ENCODE measurements around the gene RPL3.

RPL3 gene

DNA sequence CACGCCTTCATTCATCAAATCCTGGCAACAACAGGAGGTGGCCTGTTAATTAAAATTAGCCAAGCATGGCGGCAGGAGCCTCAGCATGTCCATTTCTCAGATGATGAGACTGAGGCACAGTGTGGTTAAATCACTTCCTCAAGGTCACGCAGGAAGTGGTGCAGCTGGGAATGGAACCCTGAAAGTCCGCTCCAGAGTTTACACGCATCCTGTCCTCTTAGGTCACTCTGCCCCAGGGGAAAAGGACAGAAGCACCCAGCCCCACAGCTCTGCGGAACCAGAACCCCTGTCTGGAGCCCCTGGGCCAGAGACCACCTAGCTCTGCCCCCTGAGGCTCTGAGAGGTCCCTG is 19.6 kb downstream of the RPL3 start:
- no peak for DNase-seq (ENCODE audit: low read depth)

DNA sequence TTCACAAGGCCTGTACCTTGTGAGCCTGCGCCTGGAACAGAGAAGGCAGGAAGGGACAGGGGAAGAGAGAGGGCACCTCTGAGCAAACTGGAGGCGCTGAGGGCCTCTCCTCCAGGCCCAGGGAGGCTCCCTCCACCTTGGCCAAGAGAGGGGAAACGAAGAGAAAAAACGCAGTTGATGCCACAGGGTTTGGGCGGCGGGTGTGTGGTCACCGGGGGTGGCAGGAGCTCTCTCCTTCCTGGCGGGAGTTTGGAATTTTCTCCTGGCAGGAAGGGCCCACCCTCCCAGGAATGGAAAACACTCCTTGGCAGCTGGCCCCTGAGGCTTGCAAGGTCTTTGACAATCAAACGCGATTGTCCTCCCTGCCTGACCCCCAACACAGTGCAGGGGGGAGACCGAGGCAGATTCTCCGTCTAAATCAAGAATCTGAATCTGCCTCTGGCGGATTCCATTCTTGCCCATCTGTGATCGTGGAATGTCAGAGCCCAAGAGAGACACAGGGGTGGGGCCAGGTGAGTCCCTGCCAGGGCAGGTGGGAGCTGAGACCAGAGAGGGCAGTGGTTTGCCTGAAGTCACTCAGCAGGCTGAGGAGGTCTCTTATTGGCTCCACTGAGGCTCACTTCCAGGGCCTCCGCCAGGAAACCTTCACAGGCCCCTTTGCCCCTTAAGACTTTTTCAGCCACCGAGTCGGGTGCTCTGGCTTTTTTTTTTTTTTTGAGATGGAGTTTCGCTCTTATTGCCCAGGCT is 21.0 kb downstream of the RPL3 start:
- DNase-seq (ENCODE audit: low read depth), result no peak

GRCh38 chr22:39297490-39298240 is 21.8 kb downstream of the RPL3 start:
- DNase-seq (ENCODE audit: low read depth), result no peak

- DNase-seq (ENCODE audit: low read depth), result no peak
These were observed 22.4 kb downstream of the RPL3 start for GRCh38 chr22:39296981-39297489.

DNA sequence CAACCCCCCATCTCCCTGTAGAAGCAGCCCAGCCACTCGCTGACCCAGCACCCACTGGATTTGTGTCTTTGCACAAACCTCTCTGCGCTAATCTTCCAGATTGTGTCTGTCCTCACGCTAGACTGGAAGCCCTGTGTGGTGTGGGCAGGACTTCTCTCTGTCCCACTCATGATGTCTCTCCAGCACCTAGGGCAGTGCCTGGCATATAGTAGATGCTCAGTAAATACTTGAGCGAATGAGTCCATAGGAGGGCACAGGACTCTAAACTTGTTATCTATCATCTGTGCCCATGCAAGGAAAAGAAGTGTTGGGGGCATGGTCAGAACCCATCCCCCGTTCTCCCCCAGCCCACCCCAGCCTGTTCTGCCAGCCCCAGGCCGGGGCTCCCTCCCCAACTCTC is 22.9 kb downstream of the RPL3 start:
- DNase-seq (ENCODE audit: low read depth), result no peak

GRCh38 chr22:39294571-39295468 is 24.6 kb downstream of the RPL3 start:
- no peak for DNase-seq (ENCODE audit: low read depth)

DNA sequence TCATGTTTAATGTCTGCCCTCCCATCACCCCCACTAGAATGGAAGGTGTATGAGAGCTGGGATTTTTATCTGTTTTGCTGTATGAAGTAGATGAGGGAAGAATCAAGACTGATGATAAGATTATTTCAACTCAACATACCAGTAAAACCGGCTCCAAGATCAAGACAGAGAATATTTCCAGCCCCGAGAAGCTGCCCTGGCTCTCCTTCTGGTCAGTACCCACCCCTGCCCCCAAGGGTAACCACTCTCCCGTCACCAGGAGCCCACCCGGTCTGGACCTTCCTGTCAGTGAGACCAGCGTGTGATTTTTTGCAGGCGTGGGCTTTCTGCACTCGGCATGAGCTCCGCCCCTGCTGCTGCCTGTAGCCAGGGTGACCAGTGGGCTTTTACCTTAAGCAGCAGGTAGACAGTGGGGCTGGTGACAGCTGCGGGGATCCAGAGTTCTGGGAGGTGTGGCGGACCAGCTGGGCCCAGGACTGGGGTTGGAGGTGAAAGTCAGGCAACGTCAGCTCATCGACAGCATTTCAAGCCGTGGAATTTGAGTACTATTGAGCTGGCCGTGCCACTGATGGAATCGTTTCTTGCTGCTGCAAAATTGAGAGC is 25.6 kb downstream of the RPL3 start:
- no peak for DNase-seq (ENCODE audit: low read depth)

DNA sequence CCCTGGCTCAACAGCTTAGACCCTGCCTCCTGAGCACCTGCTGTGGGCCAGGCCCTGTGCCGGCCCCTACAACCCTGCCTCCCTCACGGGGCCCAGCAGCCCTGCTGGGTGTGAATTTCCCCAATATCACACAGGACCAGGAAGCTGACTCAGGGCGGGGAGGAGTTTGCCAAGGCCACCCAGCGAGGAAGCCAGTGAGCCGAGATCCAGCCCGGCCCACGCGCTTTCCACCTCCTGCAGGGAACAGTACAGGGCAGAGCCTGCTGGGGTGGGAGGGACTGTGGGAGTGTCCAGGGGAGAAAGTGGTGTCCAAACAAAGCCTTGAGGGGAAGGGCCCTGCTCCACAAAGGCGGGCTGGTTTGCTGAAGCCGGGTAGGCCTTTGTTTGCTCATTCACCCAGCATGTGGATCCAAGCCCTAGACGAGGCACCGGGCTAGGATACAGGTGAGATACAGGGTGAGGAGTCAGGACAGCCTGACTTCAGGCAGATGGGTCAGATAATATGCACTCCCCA is 26.8 kb downstream of the RPL3 start:
- no peak for DNase-seq (ENCODE audit: low read depth)

DNA sequence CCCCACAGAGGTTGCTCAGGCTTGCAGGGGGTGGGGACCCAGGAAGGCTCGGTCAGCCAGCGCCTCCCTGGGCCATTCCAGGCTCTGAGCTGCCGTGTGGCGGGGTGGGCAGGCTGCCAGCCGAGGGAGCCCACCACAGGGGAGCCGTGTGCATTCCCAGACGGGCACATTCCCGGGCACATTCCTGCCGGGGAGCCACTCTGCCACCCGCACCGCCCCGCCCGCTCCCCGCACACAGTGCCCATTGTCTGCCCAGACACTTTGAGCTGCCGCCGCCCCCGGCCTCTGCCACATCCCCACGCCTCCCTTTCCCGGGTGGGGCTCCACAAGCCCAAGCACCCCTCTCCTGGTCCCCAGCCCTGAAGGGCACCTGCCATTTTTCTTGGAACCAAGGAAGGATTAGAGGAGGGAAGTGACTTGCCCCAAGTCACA is 27.4 kb downstream of the RPL3 start:
- no peak for DNase-seq (ENCODE audit: low read depth)

DNA sequence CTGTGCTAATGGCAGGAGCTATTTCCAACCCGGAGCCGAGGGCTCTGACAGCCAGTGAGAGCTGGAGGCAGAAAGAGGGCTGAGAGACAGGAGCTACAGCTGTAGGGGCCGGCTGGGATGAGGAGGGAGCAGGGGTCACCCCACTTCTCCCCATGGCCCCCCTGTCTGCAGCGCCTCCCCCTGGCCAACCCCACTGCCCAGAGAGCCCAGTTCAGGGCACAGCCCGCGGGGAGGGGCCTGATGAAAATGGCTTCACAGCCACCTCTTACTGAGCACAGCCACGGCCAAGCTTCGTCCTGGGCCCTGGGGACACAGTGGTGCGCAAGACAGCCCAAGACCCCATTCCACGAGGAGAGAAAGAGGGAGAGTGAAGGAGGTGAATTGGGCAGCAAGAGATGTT is 27.9 kb downstream of the RPL3 start:
- no peak for DNase-seq (ENCODE audit: low read depth)

DNA sequence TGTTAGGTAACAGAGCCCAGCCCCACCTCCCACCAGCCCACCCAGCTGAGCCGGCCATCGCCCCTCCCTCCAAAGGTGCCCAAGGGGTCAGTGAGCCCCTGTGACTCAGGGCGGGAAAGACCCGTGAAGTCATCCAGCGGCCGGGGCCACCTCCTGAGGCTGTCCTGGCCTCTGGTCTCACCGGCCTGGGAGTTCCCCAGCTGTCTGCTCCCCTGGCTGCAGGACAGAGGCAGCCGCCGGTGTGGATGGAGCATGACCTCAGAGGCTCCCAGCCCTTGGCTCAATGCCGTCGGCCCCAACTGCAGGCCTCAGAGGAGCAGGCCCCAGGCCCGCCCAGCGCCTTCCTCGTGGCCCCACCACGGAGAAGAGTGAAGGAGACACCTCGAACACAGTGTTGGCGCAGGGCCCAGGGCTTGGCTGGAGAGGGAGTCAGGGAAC is 28.7 kb downstream of the RPL3 start:
- no peak for DNase-seq (ENCODE audit: low read depth)

DNA sequence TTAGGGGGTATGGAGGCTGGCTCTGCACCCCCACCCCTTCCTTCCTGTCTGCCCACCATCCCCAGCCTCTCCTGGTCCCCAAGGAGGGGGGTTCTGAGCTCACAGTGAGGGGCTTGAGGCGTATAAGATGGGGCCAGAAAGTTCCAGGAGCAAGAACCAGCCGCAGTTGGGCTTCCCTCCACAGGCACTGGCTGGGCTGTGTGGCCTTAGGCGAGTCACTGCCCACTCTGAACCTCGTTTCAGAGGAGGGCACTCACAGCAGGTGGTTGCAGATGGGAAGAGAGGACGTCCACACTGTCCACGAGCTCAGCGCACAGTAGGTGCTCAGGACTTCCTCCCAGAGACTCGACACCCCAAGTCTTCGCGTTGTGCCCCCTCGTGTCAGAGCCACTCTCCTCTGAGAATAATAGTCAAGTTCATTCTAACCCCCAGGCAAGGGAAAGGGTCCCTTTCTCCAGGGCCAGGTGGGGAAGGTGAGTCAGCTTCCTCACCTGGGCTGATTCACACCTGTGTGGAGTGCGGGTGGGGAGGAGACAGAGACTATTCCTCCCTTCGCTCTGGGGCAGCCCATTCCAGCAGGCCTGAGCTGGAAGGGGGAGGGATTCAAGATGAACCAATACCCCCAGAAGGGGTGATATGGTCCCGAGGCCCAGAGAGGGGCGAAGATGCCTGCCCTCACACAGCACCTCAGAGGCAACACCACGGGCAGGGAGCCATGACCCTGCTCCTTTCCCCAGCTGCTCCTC is 29.3 kb downstream of the RPL3 start:
- DNase-seq (ENCODE audit: low read depth), result no peak

DNA sequence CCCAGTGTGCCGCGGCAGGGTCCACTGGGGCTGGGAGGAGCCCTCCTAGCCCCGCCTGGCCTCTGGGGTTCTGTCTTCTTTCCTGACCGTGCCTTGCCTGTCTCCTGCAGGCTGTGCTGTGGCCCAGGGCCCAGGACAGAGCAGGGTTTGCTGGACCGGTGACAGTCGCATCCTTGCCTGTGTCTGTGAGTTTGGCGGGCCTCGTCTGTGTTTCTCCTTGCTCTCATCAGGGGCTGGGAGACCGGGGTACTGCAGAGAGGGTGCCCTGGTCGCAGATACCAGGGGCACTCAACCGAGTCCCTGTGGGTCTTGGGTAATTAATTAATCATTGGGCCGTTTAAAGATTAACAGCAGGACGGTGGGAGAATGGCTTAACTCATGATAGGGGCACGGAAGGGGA is 29.9 kb downstream of the RPL3 start:
- no peak for DNase-seq (ENCODE audit: low read depth)

DNA sequence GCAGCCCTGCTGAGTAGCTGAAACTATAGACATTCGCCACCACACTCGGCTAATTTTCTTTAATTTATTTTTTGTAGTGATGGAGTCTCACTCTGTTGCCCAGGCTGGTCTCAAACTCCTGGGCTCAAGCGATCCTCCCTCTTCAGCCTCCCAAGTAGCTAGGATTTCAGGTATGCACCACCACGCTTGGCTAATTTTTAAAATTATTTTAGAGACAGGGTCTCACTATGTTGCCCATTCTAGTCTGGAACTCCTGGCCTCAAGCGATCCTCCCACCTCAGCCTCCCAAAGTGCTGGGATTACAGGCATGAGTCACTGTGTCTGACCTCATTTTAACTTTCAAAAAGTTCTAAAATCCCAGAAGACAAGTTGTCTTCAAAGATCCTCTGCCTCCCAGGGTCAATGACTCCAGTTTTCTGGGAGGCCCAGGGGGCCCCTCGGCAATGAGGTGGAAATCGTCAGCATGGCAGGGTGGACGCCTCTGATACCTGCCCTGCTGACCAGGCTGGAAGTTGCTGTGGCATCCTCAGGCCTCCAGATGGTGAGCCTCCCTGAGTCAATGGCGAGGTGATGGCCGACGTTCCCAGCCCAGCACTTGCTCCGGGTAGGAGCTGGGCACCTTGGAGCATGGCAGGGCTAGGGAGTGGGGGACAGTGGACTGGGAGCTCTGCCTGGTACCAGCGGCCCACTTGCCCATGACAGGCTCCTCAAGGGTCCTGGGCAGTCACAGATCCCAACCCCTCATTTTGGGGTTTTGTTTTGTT is 31.1 kb downstream of the RPL3 start:
- DNase-seq (ENCODE audit: low read depth), result no peak

GRCh38 chr22:39287076-39287725 is 32.2 kb downstream of the RPL3 start:
- no peak for DNase-seq (ENCODE audit: low read depth)

DNA sequence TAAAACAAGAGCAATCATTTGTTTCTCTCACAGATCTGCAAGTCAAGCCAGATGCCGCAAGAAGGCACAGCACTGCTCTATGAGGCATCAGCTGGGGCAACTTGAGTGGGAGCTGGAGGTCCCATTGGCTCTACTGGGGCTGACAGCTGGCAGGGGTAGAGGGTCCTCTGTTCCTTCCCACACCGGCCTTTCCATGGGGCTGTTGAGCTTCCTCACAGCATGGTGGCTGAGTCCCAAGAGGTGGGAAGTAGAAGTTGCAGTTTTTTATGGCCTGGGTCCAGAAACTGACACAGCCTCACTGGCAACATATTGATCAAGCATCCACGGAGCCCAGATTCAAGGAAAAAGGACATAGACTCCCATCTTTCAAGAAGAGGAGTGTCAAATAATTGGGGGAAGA is 34.4 kb downstream of the RPL3 start:
- no peak for DNase-seq (ENCODE audit: low read depth)

DNA sequence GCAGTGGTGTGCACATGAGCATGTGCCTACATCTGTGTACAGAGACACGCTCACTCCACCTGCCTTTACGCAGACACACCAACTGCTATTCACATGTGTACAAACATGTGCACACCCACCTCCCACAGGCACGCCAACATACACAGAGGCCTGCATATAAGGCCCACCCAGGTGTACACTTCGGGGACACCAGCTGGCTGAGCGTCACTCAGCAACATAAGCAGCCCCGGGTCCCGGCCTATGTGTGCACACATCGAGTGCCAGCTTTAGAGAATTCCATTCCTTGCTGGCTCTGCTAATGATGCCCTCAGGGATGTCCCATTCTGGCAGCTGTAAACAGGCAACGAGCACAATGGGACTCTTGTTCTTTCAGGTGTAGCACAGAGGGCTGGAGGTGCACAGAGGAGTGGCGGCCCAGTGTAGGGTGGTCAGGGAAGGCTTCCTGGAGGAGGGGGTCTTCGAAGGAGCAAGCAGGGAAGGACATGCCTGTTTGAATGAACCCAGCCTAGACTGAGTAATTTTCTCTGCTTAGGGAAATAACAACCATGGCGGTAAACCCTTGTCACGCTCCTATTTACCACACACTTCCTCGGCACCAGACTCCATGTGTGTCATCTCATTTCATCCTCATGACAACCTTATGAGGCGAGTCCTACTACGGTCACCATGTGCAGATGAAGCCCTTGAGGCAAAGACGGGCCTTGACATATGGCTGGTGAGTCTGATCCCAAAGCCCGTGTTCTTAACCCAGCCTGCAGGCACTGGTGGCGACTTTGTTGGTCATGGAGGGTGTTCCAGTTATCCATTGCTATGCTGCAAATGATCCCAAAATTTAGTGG is 35.1 kb downstream of the RPL3 start:
- no peak for DNase-seq (ENCODE audit: low read depth)

GRCh38 chr22:39283322-39284141 is 35.9 kb downstream of the RPL3 start:
- no peak for DNase-seq (ENCODE audit: low read depth)
